ENCODE data around the gene MAPK12. TPM values are rescaled to one million over a fixed set of nuclear protein-coding genes. Genes with fewer than 3 reads are reported as not detected.

The MAPK12 gene
- total RNA-seq, 1 donor from 2014 or later = 8.8 TPM

DNA sequence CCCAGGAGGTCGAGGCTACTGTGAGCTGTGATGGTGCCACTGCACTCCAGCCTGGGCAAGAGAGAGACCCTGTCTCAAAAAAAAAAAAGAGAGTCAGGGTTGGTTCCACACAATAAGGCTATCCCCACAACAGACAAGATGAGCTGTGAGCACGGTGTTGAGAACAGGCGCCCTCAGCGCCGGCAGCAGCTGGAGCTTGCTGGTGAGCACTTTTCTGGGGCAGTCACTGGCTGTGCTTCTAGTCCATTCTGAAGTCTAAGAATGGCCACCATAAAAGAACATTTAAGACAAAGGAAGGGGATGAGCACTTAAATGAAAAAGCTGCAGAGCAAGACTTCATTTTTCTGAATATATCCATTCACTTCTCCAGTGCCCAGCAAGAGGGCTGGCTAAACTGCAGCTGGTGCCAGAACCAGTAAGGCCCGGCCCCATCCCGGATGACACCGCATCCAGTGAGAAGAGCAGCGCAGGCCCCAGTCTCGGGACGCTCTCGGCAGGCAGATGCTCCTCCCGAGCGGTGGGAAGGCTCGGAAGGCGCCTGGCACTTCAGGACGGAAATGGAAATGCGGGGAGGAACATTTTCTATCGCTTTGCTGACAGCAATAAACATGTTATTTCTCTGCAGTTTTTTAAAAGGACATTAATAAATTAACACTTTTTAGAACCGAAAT lies 28.9 kb downstream of the MAPK12 start:
- no peak for DNase-seq

DNA sequence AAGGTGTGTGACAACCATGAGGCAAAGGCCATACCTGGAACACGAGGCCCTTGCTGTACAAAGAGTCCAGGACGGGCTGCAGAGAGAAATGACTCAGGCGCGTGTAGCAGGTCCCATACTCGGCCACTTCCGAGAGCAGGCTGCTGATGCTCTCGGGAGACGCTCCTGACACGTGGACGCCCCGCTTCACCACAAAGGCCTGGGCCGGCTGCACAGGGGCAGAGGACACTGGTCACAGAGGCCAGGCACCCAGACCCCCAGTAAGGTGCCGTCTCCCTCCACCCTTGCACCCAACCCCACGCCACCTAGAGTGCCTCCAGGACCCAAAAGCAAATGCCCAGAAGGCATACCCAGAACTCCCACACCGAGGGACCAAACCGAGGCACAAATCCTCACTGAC lies 32.1 kb downstream of the MAPK12 start:
- DNase-seq = no peak

DNA sequence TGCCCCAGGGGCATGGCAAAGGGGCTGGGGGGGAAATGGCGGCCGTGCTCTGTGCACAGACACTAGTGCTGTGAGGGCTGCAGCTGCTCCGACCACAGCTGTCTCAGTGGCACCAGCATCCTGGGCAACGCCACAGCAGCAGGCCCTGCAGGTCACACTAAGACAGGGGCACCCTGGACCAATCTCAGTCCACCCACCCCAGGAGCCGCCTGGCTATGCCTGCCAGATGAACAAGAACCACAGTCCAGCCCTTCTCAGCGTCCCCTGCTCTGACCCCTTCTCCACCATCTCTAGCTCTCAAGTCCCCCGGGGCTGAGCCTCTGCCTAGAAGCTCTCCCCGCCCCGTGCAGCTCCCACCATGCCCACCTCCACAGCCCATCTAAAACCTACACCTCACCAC lies 33.1 kb downstream of the MAPK12 start:
- no peak for DNase-seq

DNA sequence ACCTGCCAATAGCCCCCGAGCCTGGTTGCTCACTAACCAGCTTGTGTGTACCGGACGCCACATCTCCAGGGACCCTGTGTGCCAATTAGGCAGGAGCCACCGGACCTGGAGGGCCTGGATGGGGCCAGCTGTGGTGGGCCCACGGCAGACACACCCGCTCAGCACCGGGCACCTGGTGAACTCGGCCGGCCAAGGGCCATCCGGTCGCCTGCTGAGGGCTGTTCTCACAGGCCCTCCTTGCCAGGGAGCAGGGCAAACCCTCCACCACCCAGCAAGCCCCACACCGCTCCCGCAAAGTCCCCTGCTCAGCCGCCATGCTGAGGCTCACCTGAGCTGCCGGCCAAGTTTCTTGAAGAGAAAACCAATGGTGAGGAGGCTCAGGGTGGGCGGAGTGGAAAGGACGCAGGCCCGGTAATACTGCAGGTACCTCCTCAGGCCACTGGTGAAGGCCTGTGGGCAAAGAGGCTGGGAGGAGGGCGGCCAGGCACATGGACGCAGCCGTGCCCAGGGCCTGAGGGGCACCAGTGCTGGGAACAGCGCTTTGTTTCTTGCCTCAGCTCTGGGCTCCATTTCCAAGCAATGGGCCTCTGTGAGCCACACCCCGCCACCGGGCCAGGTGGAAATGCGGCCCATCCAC lies 33.8 kb downstream of the MAPK12 start:
- DNase-seq = no peak

DNA sequence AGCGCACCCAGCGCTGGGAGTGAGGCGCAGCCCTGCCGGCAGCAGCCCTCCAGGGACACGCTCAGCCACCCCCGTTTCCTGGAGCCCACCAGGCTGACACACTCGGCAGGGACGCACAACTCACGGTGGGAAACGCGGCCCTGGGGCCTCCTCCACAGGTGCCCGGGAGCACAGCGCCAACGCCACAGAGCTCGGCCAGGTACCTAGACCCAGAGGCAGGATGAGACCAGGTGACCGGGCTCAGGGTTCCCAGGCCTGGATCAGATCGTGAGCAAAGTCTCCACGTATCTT lies 34.7 kb downstream of the MAPK12 start:
- no peak for DNase-seq

DNA sequence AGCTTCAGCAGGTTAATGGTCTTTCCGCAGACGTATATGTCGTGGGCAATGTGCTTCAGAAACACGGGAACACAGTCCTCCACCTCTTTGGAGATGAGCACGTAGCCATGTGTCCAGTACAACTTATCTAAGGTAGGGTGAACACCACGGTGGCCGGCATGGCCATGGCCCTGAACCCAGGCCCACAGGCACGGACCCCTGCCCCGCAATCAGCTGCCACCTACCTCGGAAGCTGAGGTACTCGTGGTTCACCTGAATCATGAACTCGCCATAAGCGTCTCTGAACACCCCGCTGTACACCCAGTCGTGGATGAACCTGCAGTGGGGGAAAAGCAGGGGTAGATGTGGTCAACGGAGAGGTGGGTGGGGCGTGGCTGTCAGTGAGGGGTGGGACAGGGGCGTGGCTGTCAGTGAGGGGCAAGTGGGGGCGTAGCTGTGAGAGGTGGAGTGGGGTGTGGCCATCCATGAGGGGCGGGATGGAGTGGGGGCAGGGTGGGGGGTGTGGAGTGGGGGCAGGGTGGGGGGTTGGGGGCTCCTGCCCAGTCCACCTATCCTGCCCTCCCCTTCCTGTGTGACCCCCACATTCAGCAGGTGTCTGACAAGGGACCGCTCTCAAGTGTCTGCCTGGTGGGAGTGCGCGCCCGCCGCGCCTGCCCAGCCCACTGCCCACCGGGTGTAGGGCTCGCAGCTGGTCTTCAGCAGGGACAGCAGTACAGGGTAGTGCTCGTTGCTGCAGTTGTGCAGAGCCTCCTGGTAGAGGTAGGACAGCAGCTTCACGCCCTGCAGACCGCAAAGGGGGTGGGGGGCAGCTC lies 35.2 kb downstream of the MAPK12 start:
- DNase-seq = no peak

DNA sequence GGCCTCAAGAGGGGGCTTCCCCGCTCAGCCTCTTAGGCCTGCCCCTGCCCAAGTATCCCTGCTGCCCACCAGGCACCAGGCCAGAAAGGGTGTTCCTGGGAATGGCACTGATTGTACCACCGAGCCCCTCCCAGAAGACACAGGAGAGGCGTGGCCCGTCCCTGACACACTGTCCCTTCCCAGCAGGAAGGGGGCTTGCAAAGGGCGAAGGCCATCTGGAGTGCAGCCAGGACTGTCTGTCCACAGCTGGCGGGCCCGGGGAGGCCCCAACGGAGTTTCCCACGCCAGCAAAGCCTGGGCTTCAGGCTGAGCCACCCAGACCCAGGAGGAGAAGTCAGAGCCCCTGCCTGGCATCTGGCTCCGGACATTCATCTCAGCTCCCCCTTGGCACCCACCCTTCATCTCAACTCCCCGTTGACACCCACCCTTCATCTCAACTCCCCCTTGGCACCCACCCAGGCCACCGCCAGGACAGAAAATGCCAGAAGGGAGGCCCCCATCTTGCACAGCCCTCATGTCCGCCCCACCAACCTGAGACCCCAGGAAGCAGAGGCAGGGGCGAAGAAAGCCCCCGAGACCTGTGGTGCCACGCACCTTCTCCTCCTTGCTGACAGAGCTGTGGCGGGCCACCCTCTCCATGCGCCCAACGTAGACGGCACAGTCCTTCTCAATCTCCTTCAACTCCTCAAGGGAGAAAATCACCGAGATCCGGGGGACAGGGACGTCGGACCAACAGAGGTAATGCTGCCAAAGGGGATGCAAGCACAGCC lies 36.1 kb downstream of the MAPK12 start:
- DNase-seq = no peak

DNA sequence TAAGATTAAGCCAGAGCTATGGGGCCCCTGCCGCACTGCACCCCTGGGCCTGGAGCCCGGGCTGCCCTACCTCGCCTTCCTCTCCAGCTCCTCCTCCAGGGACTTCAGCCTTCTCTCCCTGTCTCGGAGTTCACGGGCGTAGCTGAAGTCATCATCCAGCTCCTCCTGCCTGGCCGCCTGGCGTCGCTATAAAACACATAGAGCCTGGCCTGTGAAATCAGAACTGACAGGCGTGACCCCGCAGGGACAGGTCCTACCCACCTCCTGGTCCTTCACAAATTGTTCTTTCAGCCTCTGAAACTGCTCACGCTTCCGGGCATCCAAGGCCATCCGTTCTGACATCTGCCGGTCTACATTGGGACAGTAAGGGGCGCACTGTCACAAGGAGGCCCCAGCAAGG lies 37.4 kb downstream of the MAPK12 start:
- DNase-seq = no peak

DNA sequence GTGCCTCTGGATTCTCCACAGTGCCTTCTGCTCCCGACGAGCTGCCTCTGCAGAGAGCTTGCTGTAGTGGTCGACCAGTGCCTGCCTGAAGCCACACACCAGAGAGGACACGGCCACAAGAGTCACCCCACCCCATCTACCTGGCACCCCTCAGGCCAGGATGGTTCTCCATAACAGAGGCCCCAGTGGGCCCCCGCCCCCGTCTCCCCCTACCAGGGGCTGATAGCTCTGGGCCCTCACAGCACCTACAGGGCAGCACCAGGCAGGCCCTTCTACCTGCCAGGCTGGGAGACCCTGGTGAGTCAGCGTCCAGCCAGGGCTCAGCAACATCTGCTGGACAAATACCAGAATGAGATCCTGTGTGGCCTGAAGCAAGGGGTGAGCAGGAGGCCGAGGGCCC lies 39.0 kb downstream of the MAPK12 start:
- DNase-seq = no peak

DNA sequence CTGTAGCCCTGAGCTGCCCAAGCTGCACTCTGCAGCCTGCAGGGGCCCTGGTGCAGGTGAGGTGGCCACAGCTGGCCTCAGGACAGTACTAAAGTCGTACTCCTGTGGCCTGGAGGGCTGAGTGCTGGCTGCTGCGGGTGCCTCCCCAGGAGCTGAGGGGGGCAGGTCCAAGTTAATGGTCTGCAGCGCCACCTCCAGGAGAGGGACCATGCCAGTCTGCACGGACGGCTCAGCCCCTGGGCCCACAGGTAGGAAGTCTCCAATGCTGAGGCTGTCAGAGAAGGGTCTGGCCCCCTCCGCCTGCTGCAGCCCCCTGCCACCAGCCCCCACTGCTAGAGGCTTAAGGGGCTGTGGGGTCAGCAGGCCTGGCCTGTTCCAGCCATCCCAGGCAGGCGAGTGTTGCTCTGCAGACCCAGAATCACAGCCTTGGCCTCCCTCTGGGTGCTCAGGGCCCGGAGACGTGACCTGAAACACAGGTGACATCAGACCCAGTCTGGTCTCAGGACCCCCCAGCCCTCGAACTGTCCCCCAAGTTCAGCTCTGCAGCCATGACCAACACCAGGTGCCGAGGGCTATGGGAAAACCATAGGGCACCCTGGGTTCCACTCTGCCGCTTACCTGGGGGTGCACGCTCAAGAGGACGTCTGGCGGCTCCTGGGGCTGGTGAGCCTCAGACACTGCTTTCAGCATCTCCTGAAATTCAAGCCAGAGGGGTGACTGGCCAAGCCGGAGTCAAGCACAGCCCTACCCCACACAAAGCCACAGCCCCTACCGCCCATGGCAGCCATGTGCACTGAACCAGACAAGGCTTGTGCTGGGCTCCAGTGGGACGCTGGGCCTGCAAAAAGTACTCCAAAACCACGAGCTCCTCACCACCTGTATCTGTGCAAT lies 39.8 kb downstream of the MAPK12 start:
- DNase-seq = no peak

DNA sequence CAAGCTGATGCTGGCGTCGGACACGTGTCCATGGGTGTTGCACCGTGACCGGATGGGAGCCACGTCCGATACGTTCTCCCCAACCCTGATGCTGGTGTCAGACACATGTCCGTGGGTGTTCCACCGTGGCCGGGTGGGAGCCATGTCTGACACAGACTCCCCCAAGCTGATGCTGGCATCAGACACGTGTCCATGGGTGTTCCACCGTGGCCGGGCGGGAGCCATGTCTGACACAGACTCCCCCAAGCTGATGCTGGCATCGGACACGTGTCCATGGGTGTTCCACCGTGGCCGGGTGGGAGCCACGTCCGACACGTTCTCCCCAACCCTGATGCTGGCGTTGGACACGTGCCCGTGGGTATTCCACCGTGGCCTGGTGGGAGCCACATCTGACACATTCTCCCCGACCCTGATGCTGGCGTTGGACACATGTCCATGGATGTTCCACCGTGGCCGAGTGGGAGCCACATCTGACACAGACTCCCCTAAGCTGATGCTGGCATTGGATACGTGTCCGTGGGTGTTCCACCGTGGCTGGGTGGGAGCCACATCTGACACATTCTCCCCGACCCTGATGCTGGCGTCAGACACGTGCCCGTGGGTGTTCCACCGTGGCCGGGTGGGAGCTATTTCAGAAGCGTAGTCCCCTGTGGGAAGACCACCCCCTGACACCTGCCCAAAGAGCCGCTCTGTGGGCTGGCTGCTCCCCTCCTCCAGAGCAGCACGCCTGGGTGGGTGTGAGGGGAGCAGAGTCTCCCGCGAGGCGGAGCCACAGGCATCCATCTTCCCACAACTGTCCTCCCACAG lies 40.7 kb downstream of the MAPK12 start:
- DNase-seq = no peak

DNA sequence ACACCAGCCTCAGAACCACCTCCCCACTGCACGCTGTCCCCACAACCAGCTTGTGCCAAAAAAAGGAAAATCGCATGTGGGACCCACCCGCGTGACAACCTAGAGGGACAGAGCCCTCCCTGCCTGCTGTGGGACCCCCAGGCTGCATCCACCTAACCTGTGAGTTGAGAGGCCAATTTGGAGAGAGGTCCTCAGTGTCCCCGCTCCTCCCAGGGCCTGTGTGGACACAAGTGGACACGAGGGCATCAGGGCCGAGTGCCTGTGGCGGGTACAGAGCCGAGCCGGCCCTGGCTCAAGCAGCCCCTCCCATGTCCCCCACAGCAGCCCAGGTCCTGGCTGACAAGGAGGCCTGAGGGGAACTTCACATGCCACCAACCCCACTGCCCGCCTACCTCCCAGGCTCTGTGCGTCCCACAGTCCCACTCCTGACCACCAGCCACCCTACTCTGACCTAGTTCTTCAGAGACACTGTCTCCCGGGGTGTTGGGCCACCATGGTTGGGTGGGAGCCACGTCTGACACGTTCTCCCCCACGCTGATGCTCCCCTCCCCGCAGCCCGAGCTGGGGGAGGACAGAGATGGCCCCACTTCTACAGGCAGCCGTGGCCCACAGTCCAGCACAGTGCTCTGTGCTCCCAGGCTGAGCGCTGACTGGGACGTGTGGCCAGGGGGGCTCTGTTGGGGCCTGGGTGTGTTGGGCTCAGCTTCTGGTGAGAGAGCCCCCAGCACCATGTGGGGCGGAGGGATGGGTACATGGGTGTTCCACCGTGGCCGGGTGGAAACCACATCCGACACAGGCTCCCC lies 41.5 kb downstream of the MAPK12 start:
- DNase-seq = no peak

DNA sequence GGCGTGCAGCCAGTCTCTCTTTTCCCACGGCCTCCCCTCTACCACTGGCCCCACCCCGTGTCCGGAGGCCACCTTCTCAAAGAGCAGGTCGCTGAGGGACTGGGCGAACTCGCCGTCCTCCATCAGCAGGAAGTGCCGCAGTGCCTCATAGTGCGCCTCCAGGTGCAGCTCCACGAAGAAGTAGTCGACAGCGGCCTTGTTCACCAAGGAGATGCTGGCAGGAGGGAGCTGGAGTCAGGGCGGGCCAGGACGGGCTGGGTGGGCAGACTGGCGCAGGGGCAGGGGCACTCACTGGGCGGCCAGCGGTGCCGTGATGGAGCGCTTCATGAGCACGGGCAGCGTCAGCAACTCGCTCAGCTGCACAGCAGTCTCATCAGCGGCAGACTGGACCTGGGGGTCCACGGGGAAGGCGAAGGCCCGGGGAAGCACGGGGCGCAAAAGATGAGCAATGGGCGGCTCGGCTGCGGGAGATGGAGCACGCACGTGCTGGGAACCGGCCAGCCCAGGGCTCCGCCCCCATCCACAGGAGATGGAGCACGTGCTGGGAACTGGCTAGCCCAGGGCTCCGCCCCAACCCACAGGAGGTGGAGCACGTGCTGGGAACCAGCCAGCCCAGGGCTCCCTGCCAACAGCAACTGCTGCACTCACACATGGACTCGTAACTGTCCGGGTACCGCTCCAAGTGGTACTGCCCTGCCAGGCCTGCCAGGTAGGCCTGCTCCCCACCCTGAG lies 42.3 kb downstream of the MAPK12 start:
- peak; percentile 19 for DNase-seq

DNA sequence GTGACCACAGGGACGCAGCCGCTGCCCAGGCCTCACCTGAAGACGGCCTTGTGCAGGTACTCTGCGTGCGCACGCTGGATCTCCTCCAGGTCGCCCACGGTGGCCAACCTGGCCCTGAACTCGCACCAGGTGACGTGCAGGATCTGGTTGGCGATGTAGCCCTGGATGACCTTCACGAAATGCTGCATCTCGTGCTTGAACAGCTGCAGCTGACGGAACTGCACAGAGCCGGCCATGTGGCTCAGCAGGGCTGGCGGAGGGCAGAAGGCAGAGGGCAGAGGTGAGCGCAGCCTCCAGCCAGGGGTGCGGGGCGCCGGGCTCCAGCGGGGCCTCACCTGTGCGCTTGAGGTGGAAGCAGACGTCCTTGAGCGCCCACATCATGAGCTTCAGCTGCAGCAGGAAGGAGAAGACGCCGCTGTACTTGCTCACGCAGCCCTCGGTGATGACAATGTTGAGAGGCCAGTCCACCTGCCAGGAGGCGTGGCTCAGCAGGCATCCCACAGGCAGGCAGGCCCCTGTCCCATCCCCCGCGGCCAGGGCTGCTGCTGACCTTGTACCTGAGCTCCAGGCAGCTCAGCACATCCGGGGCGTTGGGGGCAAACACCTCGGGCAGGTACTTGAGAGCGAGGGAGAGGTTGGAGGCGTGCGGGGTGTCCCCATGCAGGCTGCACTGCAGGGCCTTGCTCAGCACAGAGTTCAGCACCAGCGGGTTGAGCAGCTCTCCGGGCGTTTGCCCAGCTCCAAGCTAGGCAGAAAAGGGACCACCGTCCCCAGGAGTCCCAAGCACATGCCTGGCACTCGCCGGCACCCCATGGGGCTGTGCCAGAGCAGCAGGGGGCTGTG lies 43.1 kb downstream of the MAPK12 start:
- no peak for DNase-seq

DNA sequence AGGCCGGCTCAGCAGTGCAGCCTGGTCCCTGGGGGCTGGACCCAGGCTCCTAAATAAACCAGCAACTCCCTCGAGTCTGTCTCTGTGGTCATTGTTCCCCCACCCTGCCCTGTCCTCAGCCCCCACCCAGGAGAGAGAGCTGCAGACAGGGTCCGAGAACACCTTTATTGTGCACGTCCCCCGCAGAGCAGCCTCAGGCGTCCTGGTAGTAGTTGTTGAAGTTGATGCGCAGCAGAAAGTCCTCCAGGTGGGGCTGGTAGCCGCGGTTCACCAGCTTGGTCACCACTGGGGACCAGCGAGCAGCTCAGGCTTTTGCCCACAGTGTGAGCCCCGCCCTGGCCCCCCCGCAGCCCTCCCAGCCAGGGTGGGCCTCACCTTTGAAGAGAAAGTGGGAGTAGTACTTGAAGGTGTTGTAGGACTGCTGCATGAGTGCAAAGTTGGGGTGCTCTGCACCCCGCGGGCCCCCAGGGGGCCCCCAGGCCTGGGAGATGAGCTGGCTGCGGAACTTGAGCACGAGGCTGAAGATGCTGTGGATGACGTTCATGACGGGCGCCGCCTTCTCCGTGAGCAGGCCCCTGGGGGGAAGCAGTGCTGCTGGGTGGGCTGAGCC lies 43.8 kb downstream of the MAPK12 start:
- no peak for DNase-seq

DNA sequence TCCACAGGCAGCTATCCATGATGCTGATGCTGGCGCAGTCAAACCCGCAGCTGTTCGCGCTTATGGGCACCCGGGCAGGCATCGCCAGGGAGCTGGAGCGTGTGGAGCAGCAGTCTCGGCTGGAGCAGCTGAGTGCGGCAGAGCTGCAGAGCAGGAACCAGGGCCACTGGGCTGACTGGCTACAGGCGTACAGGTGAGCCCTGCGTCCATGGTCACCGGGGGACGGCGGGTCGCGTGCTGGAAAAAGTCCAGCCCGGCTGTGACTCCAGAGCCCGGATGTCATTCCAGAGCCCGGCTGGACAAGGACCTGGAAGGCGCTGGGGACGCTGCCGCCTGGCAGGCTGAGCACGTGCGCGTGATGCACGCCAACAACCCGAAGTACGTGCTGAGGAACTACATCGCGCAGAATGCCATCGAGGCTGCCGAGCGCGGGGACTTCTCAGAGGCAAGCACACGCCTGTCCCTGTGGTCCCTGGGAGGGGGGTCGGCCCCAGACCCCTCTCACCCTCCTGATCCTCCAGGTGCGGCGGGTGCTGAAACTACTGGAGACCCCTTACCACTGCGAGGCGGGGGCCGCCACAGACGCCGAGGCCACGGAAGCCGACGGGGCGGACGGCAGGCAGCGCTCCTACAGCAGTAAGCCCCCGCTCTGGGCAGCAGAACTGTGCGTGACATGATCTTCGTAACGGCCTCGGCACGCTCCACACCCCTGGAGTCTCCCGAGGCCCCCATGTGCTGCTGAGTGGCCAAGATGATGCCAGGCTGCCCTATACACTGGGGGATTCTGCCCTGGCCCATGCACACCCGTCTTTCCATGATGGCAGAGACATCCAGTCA lies 44.6 kb downstream of the MAPK12 start:
- DNase-seq = no peak

DNA sequence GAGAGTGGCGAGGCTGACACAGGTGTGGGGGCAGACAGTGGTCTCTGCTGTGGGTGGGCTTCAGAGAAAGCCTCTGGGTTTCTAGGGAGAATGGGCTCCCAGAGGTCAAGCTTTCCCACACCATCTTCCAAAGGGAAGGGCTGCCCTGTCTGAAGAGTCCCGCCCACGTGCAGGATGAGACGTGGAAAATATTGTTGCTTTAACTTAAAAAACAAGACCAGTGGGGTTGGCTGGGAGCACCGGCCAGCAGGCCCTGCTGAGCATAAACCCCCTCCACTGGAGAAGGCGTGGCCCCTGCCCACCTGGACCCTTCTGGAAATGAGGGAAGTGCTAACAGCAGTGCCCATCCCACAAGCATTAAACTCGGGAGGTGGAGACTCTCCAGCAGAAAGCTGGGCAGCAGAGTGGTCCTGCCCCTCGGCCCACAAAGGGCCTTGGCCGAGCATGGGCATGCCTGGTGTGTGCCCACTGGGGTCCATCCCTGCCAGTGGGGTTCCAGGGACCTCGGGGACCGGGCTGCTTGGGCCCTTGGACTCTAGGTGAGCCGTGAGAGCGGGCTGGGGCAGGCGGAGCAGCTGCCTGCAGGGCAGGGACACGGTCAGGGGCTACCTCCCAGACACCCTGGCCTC lies 45.3 kb downstream of the MAPK12 start:
- no peak for DNase-seq
